ENCODE data around the gene NBL1. TPM values are rescaled to one million over a fixed set of nuclear protein-coding genes. Genes with fewer than 3 reads are reported as not detected.

Gene NBL1
- total RNA-seq, 6 experiments from 2014 or later = 89.6 to 182 (median 104) TPM

DNA sequence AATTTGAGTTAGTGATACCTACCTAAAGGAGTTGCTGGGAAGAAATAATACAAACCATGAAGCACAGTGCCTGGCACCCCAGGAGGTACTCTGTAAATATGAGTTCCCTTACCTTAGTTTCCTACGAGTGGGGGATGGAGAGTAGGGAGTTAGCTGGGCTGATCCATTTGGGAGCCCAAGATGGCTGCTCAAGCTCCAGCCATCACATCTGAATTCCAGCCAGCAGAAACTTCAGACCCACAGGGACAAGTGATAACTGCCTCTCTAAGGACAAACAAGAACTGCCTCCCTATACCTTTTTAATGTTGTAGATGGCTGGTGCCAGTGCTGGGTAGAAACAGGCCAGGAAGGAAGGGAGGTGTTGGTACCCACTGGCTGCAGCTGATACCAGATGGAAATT, 43.3 kb downstream of the NBL1 start:
- Mint-ChIP-seq H3K27me3 (ENCODE audit: insufficient read depth) (peaks cover 6% of the 10 kb centered on the region; the same call in 1 of the 2 replicates), H3K4me3 (no peak overlapping the region), H3K9me3 (peaks cover 4% of the 10 kb centered on the region; the same call in 1 of the 2 replicates), H3K4me1 (ENCODE audit: low read depth) (peaks cover 3% of the 10 kb centered on the region), H3K36me3 (ENCODE audit: low read depth) (peaks cover 34% of the 10 kb centered on the region), H3K27ac (no peak overlapping the region)
- TF ChIP-seq, protein P1, sequence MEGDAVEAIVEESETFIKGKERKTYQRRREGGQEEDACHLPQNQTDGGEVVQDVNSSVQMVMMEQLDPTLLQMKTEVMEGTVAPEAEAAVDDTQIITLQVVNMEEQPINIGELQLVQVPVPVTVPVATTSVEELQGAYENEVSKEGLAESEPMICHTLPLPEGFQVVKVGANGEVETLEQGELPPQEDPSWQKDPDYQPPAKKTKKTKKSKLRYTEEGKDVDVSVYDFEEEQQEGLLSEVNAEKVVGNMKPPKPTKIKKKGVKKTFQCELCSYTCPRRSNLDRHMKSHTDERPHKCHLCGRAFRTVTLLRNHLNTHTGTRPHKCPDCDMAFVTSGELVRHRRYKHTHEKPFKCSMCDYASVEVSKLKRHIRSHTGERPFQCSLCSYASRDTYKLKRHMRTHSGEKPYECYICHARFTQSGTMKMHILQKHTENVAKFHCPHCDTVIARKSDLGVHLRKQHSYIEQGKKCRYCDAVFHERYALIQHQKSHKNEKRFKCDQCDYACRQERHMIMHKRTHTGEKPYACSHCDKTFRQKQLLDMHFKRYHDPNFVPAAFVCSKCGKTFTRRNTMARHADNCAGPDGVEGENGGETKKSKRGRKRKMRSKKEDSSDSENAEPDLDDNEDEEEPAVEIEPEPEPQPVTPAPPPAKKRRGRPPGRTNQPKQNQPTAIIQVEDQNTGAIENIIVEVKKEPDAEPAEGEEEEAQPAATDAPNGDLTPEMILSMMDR (IDR thresholded peaks at IDR 0.05) = no peak
- DNase-seq = no peak

DNA sequence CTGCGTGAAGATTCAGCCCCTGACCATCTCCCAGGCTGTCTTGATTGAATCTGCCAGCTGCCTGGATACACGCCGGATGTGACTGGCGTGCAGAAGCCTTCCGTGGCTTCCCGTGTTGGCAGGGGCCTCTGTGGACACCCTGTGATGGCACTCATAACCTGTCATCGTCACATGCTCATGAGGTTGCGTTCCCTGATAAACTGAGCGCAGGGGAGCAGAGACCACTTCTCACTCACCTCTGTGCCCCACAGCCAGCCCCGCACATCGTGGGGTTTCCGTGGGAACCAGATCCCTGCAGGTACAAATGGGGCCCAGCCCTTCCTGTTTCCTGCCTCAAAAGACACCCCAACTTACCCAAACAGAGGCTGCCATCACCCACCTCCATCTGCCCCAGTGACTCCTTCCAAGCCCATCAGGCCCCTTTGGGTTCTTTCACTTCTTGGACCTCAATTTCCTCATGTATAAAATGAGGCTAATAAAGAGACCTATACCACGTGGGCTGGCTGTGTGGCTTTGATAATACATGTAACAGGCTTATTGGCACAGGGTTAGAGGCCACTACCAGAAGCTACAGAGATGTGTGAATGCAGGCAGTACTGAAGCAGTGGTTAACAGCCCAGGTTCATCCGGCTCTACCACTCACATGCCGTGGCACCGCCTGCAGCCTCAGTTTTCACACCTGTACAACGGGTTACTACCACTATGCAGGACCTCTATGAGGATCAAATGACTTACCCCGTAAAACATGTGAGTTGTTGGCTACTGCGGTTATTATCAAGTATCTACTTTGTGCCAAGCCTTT, 44.1 kb downstream of the NBL1 start:
- no peak for DNase-seq
- no peak overlapping the region for H3K4me3 Mint-ChIP-seq
- peaks cover 6% of the 10 kb centered on the region; the same call in 1 of the 2 replicates for H3K27me3 Mint-ChIP-seq (ENCODE audit: insufficient read depth)
- peaks cover 34% of the 10 kb centered on the region for H3K36me3 Mint-ChIP-seq (ENCODE audit: low read depth)
- no peaks in the 10 kb centered on the region for H3K4me1 Mint-ChIP-seq (ENCODE audit: low read depth)
- H3K27ac Mint-ChIP-seq = no peak overlapping the region
- peaks cover 4% of the 10 kb centered on the region; the same call in 1 of the 2 replicates for H3K9me3 Mint-ChIP-seq
- TF ChIP-seq, protein P1 (IDR thresholded peaks at IDR 0.05) = no peak

DNA sequence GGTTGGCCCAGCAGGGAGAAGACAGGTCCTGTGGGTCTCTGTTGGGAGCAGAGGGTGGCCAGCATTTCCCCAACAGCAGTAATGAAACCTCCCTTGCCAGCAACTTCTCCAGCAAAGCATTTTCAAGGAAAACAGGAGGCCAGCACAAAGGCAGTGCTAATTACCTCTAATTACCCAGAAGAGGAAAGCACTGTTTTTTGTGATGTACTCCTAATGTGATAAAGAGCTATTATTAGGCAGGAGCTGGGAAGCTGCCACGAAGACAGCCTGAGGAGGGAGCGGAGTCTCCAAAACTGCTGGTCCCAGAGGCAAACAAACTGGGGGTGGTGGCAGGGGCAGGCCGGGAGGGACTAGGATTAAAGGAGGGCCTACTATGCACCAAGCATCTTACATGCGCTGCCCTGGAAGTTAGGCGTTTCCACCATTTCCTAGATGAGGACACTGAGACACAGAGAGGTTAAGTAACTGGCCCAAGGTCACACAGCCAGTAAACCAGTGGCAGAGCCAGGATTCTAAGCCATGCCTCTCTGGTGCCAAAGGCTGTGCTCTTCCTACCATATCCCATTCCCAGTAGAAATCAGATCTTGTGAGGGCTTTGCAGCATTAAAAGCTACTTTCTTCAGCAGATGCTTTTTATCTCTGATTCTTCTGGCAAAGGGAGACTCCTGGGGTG, 45.1 kb downstream of the NBL1 start:
- no peak overlapping the region for H3K27ac Mint-ChIP-seq
- no peaks in the 10 kb centered on the region for H3K4me1 Mint-ChIP-seq (ENCODE audit: low read depth)
- peaks cover 6% of the 10 kb centered on the region; the same call in 1 of the 2 replicates for H3K27me3 Mint-ChIP-seq (ENCODE audit: insufficient read depth)
- H3K4me3 Mint-ChIP-seq = no peak overlapping the region
- peaks cover 4% of the 10 kb centered on the region; the same call in 1 of the 2 replicates for H3K9me3 Mint-ChIP-seq
- peaks cover 34% of the 10 kb centered on the region for H3K36me3 Mint-ChIP-seq (ENCODE audit: low read depth)
- DNase-seq = no peak
- TF ChIP-seq, protein P1 (IDR thresholded peaks at IDR 0.05) = no peak

DNA sequence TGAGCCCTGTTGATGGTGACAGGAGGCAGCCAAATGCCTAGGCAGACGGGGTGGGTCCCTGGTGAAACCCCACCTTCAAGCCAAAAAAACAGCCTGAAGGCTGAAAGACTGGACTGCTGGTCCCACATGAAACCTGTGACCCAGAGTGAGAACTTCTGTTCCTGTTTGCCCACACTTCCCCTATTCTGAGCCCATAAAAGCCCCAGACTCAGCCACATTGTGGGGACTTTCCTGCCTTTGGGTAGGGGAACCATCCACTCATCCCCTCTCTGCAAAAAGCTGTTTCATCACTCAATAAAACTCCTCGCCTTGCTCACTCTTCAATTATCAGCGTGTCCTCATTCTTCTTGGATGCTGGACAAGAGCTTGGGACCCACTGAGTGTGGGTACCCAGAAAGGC, 45.7 kb downstream of the NBL1 start:
- Mint-ChIP-seq H3K36me3 (ENCODE audit: low read depth) (peaks cover 34% of the 10 kb centered on the region), H3K27me3 (ENCODE audit: insufficient read depth) (peaks cover 3% of the 10 kb centered on the region; the same call in 1 of the 2 replicates), H3K9me3 (peaks cover 4% of the 10 kb centered on the region; the same call in 1 of the 2 replicates), H3K4me1 (ENCODE audit: low read depth) (no peaks in the 10 kb centered on the region), H3K27ac (no peak overlapping the region), H3K4me3 (no peak overlapping the region)
- no peak for DNase-seq
- TF ChIP-seq, protein P1 (IDR thresholded peaks at IDR 0.05) = no peak

DNA sequence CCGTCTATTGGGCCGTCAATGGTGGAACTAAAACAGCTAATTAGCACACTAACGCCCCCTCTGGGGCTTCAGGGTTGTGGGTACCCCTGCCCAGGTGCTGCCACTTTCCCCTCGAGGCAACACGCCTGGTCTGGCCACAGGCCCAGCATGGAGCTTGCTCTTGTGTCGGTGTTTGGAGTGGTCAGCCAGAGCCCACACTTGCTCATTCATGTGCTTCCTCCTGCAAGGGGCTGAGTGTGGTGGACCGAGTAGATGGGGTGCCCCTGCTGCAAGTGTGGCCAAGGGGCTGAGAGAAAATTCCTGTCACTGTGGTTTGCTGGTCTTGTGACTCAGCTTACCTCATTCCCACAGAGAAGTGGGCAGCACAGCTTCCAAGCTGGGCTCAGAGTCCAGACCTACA, 46.2 kb downstream of the NBL1 start:
- H3K4me3 Mint-ChIP-seq = no peak overlapping the region
- H3K9me3 Mint-ChIP-seq = peaks cover 4% of the 10 kb centered on the region; the same call in 1 of the 2 replicates
- no peaks in the 10 kb centered on the region for H3K4me1 Mint-ChIP-seq (ENCODE audit: low read depth)
- peaks cover 34% of the 10 kb centered on the region for H3K36me3 Mint-ChIP-seq (ENCODE audit: low read depth)
- DNase-seq = no peak
- TF ChIP-seq, protein P1 (IDR thresholded peaks at IDR 0.05) = no peak
- peaks cover 3% of the 10 kb centered on the region; the same call in 1 of the 2 replicates for H3K27me3 Mint-ChIP-seq (ENCODE audit: insufficient read depth)
- no peak overlapping the region for H3K27ac Mint-ChIP-seq
